Upper lobe of left lung (tissue), 6 donors: ENCODE measurements around the gene GRIK3. TPM values are rescaled to one million over a fixed set of nuclear protein-coding genes. Genes with fewer than 3 reads are reported as not detected.
A peak's percentile ranks its signal among the peaks of the same experiment; 100 is the strongest.
"Not testable (repeated sequence)": the region's sequence is repeated elsewhere in the genome, so short reads cannot be mapped to it uniquely, and the experiment has no call there.

ENCODE experiments used
- ATAC-seq, 2 donors: fragments of 200-7000 bp; cut with Tn5 transposase; one replicate each; pipeline ENCODE4 v1.9.1; 2022; ENCODE audit warnings: mild to moderate bottlenecking in 2 of 2, moderate library complexity in 2 of 2; ENCODE audit not compliant: low FRiP score in 2 of 2
- DNase-seq, 2 donors: peaks; one replicate each; pipeline ENCODE4 v3.0.0-alpha.2; 2019 to 2020
- H3K27ac ChIP-seq, 4 donors: fragments of 200-600 bp; sonication (generic); one replicate each; pipeline ENCODE4 v1.5.1; 2016 to 2019
- H3K27me3 ChIP-seq, 4 donors: fragments of 200-600 bp; sonication (generic); one replicate each; pipeline ENCODE4 v1.5.1; 2017 to 2019
- H3K36me3 ChIP-seq, 4 donors: fragments of 200-600 bp; sonication (generic); one replicate each; pipeline ENCODE4 v1.5.1; 2016 to 2019
- H3K4me1 ChIP-seq, 4 donors: fragments of 200-600 bp; sonication (generic); one replicate each; pipeline ENCODE4 v1.5.1; 2018 to 2019
- H3K4me3 ChIP-seq, 4 donors: fragments of 200-600 bp; sonication (generic); one replicate each; pipeline ENCODE4 v1.5.1; 2017 to 2019; ENCODE audit warnings: mild to moderate bottlenecking in 2 of 4, moderate library complexity in 1 of 4
- H3K9me3 ChIP-seq, 4 donors: fragments of 200-600 bp; sonication (generic); one replicate each; pipeline ENCODE4 v1.5.1; 2018 to 2019
- CTCF ChIP-seq, 6 experiments: fragments of 450-650 bp in 4 of 6; fragments of 200-600 bp in 2 of 6; sonication (generic) in 2 of 6; IDR thresholded peaks; one replicate each; pipeline ENCODE4 v1.5.1; 2016 to 2019; ENCODE audit warnings: antibody characterized with exemption in 6 of 6
- EP300 ChIP-seq, 4 donors: sonication (generic); formaldehyde crosslinking; IDR thresholded peaks; one replicate each; pipeline ENCODE4 v1.5.1; 2017; ENCODE audit warnings: antibody characterized with exemption in 4 of 4, control low read depth in 2 of 4
- POLR2A ChIP-seq, 4 donors: fragments of 450-650 bp; IDR thresholded peaks; one replicate each; pipeline ENCODE4 v1.5.1; 2016 to 2017; ENCODE audit warnings: antibody characterized with exemption in 4 of 4, mild to moderate bottlenecking in 2 of 4
- POLR2AphosphoS5 ChIP-seq, 2 donors: sonication (generic); formaldehyde crosslinking; IDR thresholded peaks; one replicate each; pipeline ENCODE4 v1.5.1; 2017; ENCODE audit warnings: antibody characterized with exemption in 2 of 2
- WGBS, 2 donors: methylation state at CpG; one replicate each; pipeline ENCODE4 v1.1.5; 2017 to 2018; 5-methylcytosine and 5-hydroxymethylcytosine counted together
- total RNA-seq, 6 donors: library from RNA; depleted of rRNA in 4 of 6; stranded (reverse); fragments of >200 nt in 4 of 6; gene quantifications; one replicate each; pipeline versions ENCODE4 v1.1.0 to v1.2.1, GENCODE V29; 2016 to 2021
- donor health status: DM: no; HTN: no; CAD: no; lungs with moderate emphysema.
- donor health status: DM: no; HTN: yes; CAD: no; lungs with severe emphysema.

Gene GRIK3
- total RNA-seq = under 1 TPM in 2 of 6 donors, not detected in 4; 0.10 to 0.22 TPM

DNA sequence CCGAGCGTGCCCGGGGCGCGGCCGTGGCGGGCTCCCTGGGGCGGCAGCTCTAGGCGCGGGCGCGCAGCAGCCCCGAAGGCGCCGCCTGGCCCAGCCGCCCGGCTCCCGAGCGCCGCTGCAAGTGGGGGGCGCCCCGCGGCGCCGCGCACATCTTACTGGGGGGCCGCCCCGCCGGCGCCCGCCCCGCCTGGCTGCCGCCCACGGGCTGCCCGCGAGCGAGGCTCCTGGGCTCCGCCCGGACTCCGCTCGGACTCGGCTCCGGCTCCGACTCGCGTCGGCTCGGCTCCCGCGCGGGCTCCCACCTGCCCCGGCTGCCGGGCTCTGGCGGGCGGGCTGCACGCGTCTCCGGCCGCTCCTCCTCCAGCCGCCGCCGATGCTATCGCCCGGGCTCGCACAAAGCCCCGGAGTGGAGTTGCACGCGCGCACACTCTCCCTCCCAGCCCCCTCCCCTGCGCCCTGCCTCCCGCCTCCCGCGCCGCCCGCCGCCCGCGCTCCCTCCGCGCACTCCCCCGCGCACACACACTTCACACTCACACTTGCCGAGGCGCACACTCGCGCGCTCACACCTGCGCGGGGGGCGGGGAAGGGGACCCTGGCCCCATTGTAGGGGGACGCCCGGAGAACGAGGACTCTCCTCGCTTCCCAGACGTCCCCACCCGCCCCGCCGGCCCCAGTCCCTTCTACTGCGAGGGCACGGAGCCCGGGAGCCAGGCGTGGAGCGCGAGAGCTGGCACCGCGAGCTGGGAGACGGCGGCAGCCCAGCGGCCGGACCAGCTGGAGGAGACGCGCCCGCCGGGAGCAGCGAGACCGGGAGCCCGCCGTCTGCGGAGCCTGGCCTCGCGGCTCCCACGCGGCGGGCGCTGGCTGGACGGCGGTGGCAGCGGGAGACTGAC, at the start of gene GRIK3:
GRIK3 (minus strand) TSS at position 395 of the 893 bp plus-strand sequence. CDS start 407 bp downstream, outside the sequence.
- peaks cover 0 to 41% (median 10%) of the 10 kb centered on the region in 4 donors for H3K4me1 ChIP-seq
- 0 to 4% methylated on average over 3 to 59 of the region's 128 CpGs for WGBS, 2 donors
- H3K9me3 ChIP-seq = no peaks in the 10 kb centered on the region
- TF ChIP-seq EP300 (IDR thresholded peaks at IDR 0.05) (no peak), CTCF (IDR thresholded peaks at IDR 0.05) (no peak), POLR2AphosphoS5 (IDR thresholded peaks at IDR 0.05) (no peak)
- no peak within 1 kb of the TSS for H3K4me3 ChIP-seq
- no peak within 1 kb of the TSS for H3K27ac ChIP-seq
- DNase-seq = peak in 1 of 2 donors; percentile 80
- no peak for ATAC-seq
- no peaks in the 10 kb centered on the region for H3K36me3 ChIP-seq
- H3K27me3 ChIP-seq = peaks cover 0 to 68% (median 35%) of the 10 kb centered on the region in 4 donors

GRCh38 chr1:37084013-37084412, 49.7 kb upstream of the GRIK3 start:
- H3K4me3 ChIP-seq = no peak overlapping the region
- TF ChIP-seq CTCF (IDR thresholded peaks at IDR 0.05) = no peak
- ATAC-seq (no peak), DNase-seq (no peak)
- H3K27me3 ChIP-seq = no peaks in the 10 kb centered on the region
- no peaks in the 10 kb centered on the region for H3K9me3 ChIP-seq
- 79 to 80% methylated on average over 10 of the region's 10 CpGs for WGBS, 2 donors
- H3K4me1 ChIP-seq = no peaks in the 10 kb centered on the region
- no peak overlapping the region for H3K27ac ChIP-seq
- no peaks in the 10 kb centered on the region for H3K36me3 ChIP-seq

GRCh38 chr1:37083603-37084002, 49.3 kb upstream of the GRIK3 start:
- DNase-seq (no peak), ATAC-seq (no peak)
- H3K27ac ChIP-seq = no peak overlapping the region
- TF ChIP-seq CTCF (IDR thresholded peaks at IDR 0.05) = no peak
- TF ChIP-seq EP300 (IDR thresholded peaks at IDR 0.05) = no peak
- TF ChIP-seq POLR2AphosphoS5 (IDR thresholded peaks at IDR 0.05) = no peak
- no peak for TF ChIP-seq POLR2A (IDR thresholded peaks at IDR 0.05)
- H3K4me1 ChIP-seq = no peaks in the 10 kb centered on the region
- 88 to 91% methylated on average over 12 of the region's 12 CpGs for WGBS, 2 donors
- no peaks in the 10 kb centered on the region for H3K27me3 ChIP-seq
- no peaks in the 10 kb centered on the region for H3K9me3 ChIP-seq
- no peak overlapping the region for H3K4me3 ChIP-seq
- H3K36me3 ChIP-seq = no peaks in the 10 kb centered on the region

DNA sequence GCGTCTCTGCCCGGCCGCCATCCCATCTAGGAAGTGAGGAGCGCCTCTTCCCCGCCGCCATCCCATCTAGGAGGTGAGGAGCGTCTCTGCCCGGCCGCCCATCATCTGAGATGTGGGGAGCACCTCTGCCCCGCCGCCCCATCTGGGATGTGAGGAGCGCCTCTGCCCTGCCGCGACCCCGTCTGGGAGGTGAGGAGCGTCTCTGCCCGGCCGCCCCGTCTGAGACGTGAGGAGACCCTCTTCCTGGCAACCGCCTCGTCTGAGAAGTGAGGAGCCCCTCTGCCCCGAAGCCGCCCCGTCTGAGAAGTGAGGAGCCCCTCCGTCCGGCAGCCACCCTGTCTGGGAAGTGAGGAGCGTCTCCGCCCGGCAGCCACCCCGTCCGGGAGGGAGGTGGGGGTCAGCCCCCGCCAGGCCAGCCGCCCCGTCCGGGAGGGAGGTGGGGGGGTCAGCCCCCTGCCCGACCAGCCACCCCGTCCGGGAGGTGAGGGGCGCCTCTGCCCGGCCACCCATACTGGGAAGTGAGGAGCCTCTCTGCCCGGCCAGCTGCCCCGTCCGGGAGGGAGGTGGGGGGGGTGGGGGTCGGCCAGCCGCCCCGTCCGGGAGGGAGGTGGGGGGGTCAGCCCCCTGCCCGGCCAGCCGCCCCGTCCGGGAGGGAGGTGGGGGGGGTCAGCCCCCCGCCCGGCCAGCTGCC, 46.1 kb upstream of the GRIK3 start:
- H3K36me3 ChIP-seq, H3K4me1 ChIP-seq, ATAC-seq, H3K27me3 ChIP-seq, H3K9me3 ChIP-seq, H3K27ac ChIP-seq, H3K4me3 ChIP-seq: not testable (repeated sequence)
- peak in 1 of 2 donors; percentile 62 for DNase-seq
- 75 to 87% methylated on average over 3 to 4 of the region's 54 CpGs for WGBS, 2 donors

GRCh38 chr1:37078866-37079265, 44.6 kb upstream of the GRIK3 start:
- ATAC-seq (no peak), DNase-seq (no peak)
- Histone ChIP-seq H3K4me3 (no peak overlapping the region), H3K4me1 (no peaks in the 10 kb centered on the region), H3K36me3 (no peaks in the 10 kb centered on the region), H3K27me3 (no peaks in the 10 kb centered on the region), H3K9me3 (no peaks in the 10 kb centered on the region), H3K27ac (no peak overlapping the region)
- WGBS, 2 donors = 90 to 96% methylated on average over 2 of the region's 2 CpGs
- no peak for TF ChIP-seq CTCF (IDR thresholded peaks at IDR 0.05)
- no peak for TF ChIP-seq POLR2AphosphoS5 (IDR thresholded peaks at IDR 0.05)
- TF ChIP-seq EP300 (IDR thresholded peaks at IDR 0.05) = no peak
- TF ChIP-seq POLR2A (IDR thresholded peaks at IDR 0.05) = no peak
